HCEC 1CT (cell line): Measurements from ENCODE around the gene DDX49.
"Not testable (repeated sequence)": the region's sequence is repeated elsewhere in the genome, so short reads cannot be mapped to it uniquely, and the experiment has no call there.

Experiments used
- DNase-seq: peaks from one replicate; pipeline ENCODE4 v3.0.0-alpha.2; 2017

Gene DDX49

GRCh38 chr19:18913466-18913865, 6.0 kb upstream of the DDX49 start:
- DNase-seq, result no peak

- DNase-seq, result peak; percentile 36
Measured at GRCh38 chr19:18915639-18916038, 3.9 kb upstream of the DDX49 start.

DNA sequence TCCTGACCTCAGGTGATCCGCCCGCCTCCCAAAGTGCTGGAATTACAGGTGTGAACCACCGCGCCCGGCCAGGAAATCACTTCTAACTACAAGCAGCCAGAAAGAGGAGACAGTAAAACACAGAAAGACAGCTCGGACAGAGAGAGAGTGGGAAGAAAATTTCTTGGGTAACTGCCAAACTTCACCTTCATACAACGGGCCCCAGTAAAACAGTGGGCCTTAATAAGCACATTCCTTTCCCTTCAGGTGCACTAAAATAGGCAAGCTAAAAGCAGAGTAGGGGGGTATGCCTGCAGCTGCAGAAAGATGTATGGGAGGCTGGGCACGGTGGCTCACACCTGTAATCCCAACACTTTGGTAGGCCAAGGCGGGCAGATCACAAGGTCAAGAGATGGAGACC, 1.9 kb upstream of the DDX49 start:
- DNase-seq, result not testable (repeated sequence)

DNA sequence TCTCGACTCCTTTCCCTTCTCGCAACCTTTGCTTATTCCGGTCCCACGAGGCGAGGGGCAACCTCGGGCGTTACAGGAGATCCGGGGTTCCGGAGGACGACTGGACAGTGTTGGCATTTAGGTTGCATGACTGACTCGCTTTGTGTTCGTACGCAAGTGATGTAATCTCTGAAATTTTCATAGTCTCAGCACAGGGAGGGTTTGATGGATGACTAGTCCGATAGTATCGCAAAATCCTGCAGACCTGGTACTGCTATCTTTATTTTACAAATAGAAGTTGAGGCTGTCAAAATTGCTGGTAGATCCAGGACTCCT, 342 bp downstream of the DDX49 start:
- no peak for DNase-seq

GRCh38 chr19:18920400-18920799, 885 bp downstream of the DDX49 start:
- no peak for DNase-seq

- DNase-seq, result no peak
Measured at GRCh38 chr19:18921593-18921992, 2.1 kb downstream of the DDX49 start.

- DNase-seq, result no peak
Measured at GRCh38 chr19:18922228-18922985, 2.9 kb downstream of the DDX49 start.

DNA sequence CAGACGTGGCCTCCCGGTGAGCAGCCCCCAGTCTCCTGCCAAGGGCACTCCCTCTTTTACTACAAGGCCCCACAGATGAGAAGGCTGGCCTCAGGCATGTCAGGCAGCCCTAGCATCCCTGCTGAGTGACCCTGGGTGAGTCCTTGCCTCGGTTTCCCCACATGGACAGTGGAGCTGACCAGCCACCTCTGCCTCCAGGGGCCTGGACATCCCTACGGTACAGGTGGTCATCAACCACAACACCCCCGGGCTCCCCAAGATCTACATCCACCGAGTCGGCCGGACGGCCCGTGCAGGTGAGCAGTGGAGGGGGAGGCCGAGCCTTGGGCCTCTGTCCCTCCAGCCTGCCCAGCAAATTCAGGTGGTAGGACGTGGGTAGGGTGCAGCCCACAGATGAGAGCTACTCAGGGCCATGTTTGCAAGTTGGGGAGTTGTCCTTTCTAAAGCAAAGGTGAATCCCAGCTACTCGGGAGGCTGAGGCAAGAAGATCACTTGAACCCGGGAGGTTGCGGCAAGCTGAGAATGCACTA, 5.2 kb downstream of the DDX49 start:
- no peak for DNase-seq

DNA sequence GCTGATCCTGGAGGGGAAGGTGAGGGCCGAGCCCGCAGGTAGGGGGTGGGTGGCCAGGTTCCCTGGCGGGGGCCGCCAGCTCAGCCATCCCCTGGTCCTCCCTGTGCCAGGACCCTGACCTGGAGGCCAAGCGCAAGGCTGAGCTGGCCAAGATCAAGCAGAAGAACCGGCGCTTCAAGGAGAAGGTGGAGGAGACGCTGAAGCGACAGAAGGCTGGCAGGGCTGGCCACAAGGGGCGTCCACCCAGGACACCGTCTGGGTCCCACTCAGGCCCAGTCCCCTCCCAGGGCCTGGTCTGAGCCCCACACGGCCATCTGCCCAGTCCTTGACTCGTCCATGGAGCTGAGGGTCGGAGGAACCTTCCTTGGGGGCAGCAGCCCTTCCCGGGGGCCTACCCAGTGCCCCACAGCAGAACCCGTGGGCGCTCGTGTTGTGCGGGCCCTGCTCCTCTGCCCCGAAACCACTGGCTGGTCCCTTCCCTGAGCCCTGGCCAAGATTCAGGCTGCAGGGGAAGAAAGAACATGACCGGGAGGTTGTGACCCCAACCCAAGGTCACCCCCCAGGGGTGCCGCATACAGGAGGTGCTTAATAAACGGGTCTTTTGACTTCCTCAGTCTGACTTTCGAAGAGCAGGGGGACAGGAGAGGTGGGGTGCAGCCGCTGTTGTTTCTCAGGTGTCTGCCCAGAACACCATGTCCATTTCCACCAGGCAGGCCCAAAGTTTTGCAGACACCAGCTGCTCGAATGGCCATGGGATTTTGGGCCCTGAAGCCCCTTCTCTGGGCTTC, 8.7 kb downstream of the DDX49 start:
- DNase-seq, result no peak

GRCh38 chr19:18929311-18929710, 9.8 kb downstream of the DDX49 start:
- no peak for DNase-seq

GRCh38 chr19:18931316-18932162, 12.0 kb downstream of the DDX49 start:
- no peak for DNase-seq

GRCh38 chr19:18932216-18932841, 12.8 kb downstream of the DDX49 start:
- peak; percentile 22 for DNase-seq

DNA sequence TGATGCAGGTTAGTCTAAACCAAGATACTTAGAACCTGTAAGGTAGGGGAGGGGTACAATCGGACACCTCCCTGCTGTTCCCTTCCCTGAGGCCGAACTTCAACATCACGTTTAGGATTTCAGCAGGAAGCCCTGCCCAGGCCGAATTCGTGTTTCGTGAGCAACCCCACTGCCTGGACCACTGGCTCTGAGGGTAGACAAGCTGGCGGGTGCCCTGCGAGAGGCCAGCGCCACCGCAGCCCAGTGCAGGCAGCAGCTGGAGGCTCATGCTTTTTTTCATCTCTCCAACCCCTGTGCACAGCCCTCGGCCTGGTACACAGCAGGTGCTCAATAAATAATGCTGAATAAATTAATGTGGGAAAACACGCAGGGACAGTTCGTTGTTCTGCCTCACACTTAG, 13.8 kb downstream of the DDX49 start:
- no peak for DNase-seq

GRCh38 chr19:18939163-18939562, 19.6 kb downstream of the DDX49 start:
- no peak for DNase-seq

DNA sequence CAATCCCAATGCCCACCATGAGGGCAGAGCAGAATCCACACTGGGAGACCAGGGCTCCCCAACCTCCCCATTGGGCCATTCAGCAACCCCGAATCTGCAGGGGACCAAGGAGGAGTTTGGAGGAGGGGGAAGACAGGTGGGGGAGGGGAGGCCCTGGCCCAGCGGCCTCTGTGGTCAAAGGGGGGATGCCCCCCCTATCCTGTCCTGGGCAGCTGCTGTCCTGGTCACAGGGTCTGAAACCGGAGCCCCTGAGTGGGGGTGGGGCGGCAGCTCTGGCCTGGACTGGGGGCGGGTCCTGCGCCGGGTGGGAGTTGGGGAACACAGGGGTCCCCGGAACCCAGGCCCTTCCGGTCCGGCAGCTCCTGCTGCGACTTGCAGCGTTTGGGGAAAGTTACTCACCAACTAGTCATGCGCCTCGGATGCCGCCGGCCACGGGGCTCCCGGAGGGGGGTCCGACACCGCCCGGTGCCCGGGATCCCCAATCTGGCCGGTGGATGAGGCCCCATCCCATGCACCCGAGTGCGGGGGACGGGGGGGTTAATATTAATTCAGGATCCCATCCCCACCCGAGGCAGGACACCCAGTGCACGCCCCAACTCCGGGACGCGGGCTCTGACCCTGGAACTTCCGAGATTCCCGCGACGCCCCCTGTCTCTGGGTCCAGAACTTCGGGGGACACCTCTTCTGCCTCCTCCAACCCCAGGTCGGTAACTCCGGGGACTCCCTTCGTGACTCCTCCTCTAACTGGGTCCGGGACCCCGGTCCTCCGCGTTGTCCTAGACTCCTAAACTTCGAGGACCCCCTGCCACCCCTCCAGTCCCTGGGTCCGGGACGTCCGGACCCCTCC, 20.6 kb downstream of the DDX49 start:
- peak; percentile 71 for DNase-seq

- DNase-seq, result peak; percentile 33
Measured at GRCh38 chr19:18940769-18941627, 21.5 kb downstream of the DDX49 start, which contains the start of gene HOMER3. HOMER3 (minus strand) TSS chr19:18941217; CDS start chr19:18938982, 2,235 bp downstream.

- DNase-seq, result no peak
Measured at GRCh38 chr19:18941628-18942354, 22.3 kb downstream of the DDX49 start.

DNA sequence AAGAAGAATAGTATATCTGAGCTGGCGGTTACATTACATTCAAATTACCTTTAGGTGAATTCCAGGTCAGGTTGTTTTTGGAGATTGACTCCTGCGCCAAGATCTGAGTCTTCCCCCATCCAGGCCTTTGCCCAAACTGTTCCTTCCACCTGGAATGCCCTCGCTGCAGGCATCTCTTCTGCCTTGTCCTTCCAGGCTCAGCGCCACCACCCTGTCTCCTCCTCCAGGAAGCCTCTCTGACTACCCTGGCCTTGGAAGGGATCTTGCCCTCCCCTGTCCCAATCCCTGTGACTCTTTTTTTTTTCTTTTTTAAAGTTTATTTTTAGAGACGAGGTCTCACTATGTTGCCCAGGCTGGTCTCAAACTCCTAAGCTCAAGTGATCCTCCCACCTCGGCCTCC, 23.2 kb downstream of the DDX49 start:
- no peak for DNase-seq

DNA sequence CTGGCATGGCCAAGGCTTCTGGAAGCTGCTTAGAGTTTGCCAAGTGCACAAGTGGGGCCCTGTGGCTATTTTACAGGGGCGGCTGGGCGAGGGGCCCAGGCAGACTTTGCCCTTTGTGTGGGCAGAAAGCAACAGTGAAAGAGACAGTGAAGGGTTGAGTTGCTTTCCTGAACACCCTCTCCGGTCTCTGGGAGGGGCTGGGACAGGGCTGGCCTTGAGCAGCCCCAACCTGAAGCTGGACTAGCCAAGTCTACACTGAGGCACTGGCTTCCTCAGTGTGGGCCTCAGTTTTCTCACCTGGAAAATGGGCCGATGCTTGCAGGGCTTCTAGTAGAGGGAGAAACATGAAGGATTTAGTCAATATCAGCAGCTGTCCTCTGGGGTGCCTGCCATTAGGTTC, 23.9 kb downstream of the DDX49 start:
- DNase-seq, result no peak

- no peak for DNase-seq
Measured at GRCh38 chr19:18945297-18945696, 25.8 kb downstream of the DDX49 start.
